PFSK-1 (cell line): ENCODE measurements around the gene LSMEM2.

ENCODE experiments used
- FOXP2 ChIP-seq: optimal IDR thresholded peaks from 2 replicates; pipeline ENCODE3; 2011; ENCODE audit warnings: borderline replicate concordance, control low read depth, inconsistent platforms; ENCODE audit not compliant: insufficient read depth; ENCODE audit errors: extremely low read length, extremely low read depth
- POLR2AphosphoS5 ChIP-seq: IDR thresholded peaks from 2 replicates; pipeline ENCODE4 v1.6.1; 2012; ENCODE audit warnings: low read depth, mild to moderate bottlenecking, control low read depth, low read length, moderate library complexity
- SIN3A ChIP-seq: IDR thresholded peaks from 2 replicates; pipeline ENCODE4 v1.6.1; 2012; ENCODE audit warnings: mild to moderate bottlenecking, low read length, moderate library complexity, borderline replicate concordance; ENCODE audit not compliant: insufficient read depth
- TAF1 ChIP-seq: IDR thresholded peaks from 2 replicates; pipeline ENCODE4 v1.6.1; 2012; ENCODE audit warnings: low read length, control low read depth, borderline replicate concordance; ENCODE audit not compliant: insufficient read depth
- TF ChIP-seq, protein P1 (sequence below), 2 experiments: IDR thresholded peaks; 2 replicates each; pipeline versions ENCODE4 v1.6.1 to v1.8.0; 2011 to 2012; ENCODE audit warnings: low read depth in 2 of 2, low read length in 2 of 2, control low read depth in 1 of 2, inconsistent platforms in 1 of 2, mild to moderate bottlenecking in 1 of 2, moderate library complexity in 1 of 2; ENCODE audit not compliant: insufficient read depth in 1 of 2

The LSMEM2 gene

DNA sequence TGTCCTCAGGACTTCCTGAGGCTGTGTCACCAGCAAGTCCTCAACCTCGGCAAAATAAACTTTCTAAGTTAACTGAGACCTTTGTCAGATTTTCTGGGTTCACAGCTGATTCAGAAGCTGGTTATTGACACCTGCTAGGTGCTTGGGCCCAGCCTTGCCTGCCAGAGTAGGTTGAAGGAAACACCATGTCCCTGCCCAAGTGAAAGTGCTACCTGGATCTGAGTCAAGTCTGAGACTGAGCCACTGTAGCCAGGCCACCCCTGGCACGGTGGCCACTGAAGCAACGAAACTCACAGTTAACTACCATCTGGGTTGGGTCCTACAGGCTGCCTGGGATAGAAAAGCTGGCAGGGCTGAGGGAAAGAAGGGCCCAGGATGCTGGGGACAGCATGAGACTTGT lies 35.5 kb downstream of the LSMEM2 start:
- no peak for TF ChIP-seq SIN3A
- TF ChIP-seq TAF1, result no peak
- TF ChIP-seq, protein P1, sequence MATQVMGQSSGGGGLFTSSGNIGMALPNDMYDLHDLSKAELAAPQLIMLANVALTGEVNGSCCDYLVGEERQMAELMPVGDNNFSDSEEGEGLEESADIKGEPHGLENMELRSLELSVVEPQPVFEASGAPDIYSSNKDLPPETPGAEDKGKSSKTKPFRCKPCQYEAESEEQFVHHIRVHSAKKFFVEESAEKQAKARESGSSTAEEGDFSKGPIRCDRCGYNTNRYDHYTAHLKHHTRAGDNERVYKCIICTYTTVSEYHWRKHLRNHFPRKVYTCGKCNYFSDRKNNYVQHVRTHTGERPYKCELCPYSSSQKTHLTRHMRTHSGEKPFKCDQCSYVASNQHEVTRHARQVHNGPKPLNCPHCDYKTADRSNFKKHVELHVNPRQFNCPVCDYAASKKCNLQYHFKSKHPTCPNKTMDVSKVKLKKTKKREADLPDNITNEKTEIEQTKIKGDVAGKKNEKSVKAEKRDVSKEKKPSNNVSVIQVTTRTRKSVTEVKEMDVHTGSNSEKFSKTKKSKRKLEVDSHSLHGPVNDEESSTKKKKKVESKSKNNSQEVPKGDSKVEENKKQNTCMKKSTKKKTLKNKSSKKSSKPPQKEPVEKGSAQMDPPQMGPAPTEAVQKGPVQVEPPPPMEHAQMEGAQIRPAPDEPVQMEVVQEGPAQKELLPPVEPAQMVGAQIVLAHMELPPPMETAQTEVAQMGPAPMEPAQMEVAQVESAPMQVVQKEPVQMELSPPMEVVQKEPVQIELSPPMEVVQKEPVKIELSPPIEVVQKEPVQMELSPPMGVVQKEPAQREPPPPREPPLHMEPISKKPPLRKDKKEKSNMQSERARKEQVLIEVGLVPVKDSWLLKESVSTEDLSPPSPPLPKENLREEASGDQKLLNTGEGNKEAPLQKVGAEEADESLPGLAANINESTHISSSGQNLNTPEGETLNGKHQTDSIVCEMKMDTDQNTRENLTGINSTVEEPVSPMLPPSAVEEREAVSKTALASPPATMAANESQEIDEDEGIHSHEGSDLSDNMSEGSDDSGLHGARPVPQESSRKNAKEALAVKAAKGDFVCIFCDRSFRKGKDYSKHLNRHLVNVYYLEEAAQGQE (IDR thresholded peaks at IDR 0.05; ENCODE audit: insufficient read depth in 1 of 2, low read depth in 2 of 2, low read length in 2 of 2), result no peak
- TF ChIP-seq POLR2AphosphoS5, result no peak
- no peak for TF ChIP-seq FOXP2

DNA sequence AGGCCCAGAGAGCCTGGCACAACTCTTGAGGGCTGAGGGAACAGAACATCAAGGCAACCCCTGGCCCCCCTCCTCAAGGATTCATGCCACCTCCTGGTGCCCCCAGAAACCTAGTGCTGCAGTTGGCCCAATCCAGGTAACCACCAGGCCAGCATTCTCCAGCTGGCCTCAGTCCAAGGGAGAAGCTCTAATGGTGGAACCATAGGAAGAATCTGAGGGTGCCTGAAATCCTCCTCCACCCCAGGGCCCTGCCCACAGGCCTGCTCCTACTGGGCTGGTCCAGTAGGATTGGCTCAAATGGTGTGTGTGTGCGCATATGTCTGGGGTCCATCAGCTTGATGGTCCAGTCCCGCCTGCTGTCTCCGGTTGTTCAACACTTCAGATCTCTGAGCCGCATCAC lies 35.9 kb downstream of the LSMEM2 start:
- TF ChIP-seq TAF1 (no peak), FOXP2 (no peak), POLR2AphosphoS5 (no peak), SIN3A (no peak)
- TF ChIP-seq, protein P1 (IDR thresholded peaks at IDR 0.05; ENCODE audit: insufficient read depth in 1 of 2, low read depth in 2 of 2, low read length in 2 of 2), result no peak

DNA sequence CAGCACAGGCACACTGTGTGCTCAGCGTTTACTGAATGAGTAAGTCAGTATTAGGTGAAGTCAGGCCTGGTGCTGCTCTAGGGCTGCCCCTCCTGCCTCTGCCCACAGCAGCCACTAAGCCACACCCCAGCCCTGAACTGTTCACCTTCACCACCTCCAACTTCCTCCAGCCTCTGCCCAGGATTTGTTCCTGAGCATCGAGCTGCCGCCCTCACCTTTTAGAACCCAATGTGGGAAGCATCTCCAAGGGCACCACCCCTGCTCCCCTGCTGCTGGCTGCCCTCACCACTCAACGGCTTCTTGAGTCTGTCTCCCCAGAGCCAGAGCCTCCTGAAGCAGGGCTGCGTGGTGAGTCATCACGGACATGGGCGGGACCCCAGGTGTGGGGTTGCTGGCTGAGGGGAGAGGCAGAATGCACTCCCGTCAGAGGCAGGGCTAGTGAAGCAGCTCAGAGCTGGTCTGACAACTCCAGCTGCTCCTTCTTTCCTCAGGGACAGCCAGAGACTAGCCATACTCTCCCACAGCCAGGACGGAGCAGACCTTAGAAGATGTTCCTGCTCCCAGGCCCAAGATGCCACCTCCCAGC lies 37.9 kb downstream of the LSMEM2 start:
- no peak for TF ChIP-seq SIN3A
- TF ChIP-seq POLR2AphosphoS5, result no peak
- no peak for TF ChIP-seq FOXP2
- TF ChIP-seq TAF1, result no peak
- TF ChIP-seq, protein P1 (IDR thresholded peaks at IDR 0.05; ENCODE audit: insufficient read depth in 1 of 2, low read depth in 2 of 2, low read length in 2 of 2), result no peak

GRCh38 chr3:50317300-50317699 lies 38.4 kb downstream of the LSMEM2 start:
- TF ChIP-seq POLR2AphosphoS5 (no peak), SIN3A (no peak), FOXP2 (no peak), TAF1 (no peak)
- TF ChIP-seq, protein P1 (IDR thresholded peaks at IDR 0.05; ENCODE audit: insufficient read depth in 1 of 2, low read depth in 2 of 2, low read length in 2 of 2), result no peak
